NB4 (cell line): ENCODE results near the gene ESR1.

Experiments used
- DNase-seq: peaks from one replicate; pipeline ENCODE4 v3.0.0; 2010; ENCODE audit warnings: low read depth
- H3K4me3 ChIP-seq: one replicate; pipeline ENCODE4 v1.5.1; 2011; ENCODE audit warnings: mild to moderate bottlenecking, low read depth, low read length, moderate library complexity
- CTCF ChIP-seq: IDR thresholded peaks from one replicate; pipeline ENCODE4 v1.5.1; 2012; ENCODE audit warnings: low read depth, low read length
- MAX ChIP-seq: IDR thresholded peaks from 2 replicates; pipeline ENCODE4 v1.6.1; 2011; ENCODE audit warnings: low read depth, low read length
- MYC ChIP-seq: IDR thresholded peaks from 2 replicates; pipeline ENCODE4 v1.6.1; 2011; ENCODE audit warnings: low read depth, low read length
- POLR2A ChIP-seq: IDR thresholded peaks from 2 replicates; pipeline ENCODE4 v1.6.1; 2011; ENCODE audit warnings: mild to moderate bottlenecking; ENCODE audit not compliant: insufficient read length; ENCODE audit errors: extremely low read depth

ESR1 gene

GRCh38 chr6:152166497-152166896 is 359.0 kb downstream of the ESR1 start:
- no peak overlapping the region for H3K4me3 ChIP-seq
- DNase-seq = no peak
- TF ChIP-seq POLR2A = no peak
- TF ChIP-seq MAX = no peak
- TF ChIP-seq MYC = no peak
- no peak for TF ChIP-seq CTCF

DNA sequence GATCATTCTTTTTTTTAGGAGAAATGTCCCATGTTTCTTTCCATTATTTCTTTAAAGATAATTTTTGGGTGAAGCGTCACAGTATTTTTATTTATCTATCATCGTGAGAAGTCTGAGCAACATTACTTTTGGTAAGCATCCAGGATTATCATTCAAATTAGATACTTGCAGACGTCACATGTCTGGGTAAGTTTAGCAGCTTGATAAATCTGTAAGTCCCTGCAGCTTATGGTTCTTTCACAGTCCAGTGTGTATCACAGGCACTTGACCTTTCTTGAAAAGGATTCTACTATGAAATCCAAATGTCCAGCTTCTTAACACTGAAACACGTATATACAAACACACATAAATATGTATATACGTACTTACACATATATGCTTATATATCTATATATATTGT is 359.4 kb downstream of the ESR1 start:
- no peak for DNase-seq
- TF ChIP-seq CTCF (no peak), MYC (no peak), POLR2A (no peak), MAX (no peak)
- H3K4me3 ChIP-seq = no peak overlapping the region

DNA sequence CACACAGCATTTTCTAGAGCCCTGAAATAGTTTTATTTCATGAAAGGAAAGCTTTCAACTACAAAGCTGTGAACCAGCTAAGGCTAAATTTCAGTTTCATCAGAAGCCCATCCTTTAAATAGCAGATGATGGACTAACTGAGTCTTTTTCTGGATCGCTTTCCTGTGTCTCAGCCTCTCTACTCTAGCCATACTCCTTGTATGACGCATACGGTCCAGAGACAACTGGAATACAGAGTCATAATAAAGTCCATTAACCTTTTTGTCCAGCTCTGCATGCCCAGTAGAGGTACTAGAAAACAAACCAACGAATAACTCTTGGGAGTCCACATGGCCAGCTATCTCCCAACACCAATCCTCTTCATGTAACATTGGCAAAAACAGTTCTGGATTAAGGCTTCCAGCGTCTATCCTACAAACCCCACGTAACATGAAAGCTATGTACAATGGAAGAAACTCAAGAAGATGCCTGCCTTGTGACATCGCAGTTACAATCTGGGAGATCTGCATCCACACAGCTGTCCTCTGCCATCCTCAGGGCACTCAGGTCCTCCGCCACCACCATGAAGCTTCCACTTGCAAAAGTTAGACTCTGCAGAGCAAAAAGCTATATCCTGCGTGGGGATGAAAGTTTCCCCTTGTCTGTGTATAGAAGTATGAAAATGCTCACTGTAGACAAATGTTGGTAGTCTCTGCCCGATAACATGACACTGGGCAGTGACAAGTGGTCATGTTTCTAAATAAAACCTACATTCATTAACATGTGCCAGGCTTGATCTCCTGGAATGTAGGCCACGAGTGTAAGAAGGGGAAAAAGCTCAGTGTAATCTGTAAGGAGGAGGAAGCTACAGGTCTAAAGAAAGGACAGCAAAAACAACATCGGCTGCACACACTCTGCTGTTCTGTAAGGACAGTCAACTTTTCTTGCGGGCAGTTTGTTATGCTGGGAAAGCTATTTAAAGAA is 360.4 kb downstream of the ESR1 start:
- TF ChIP-seq MYC (no peak), MAX (no peak), POLR2A (no peak), CTCF (no peak)
- no peak overlapping the region for H3K4me3 ChIP-seq

DNA sequence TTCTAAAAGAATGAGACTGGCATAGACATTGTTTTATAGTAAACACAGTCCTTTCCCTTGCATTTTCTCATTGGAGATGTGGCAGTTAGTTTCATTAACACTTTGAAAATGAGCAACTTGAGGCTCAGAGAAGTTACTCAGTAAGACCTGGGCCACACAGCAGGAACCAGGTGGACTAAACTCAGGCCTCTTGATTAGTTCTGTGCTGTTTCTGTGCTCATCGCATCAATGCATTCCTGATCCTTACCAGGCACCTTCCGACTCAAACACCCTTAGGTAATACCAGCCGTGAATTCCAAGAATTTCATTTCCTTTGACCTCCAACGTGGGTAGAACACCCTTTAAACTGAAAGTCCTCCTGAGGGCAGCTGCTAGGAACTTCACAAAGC is 362.8 kb downstream of the ESR1 start:
- H3K4me3 ChIP-seq = no peak overlapping the region
- no peak for DNase-seq
- TF ChIP-seq CTCF = no peak
- no peak for TF ChIP-seq MAX
- TF ChIP-seq POLR2A = no peak
- TF ChIP-seq MYC = no peak

More for the DNA sequence above, 360.4 kb downstream of the ESR1 start:
- DNase-seq = no peak

- H3K4me3 ChIP-seq = no peak overlapping the region
- TF ChIP-seq MAX (no peak), CTCF (no peak), POLR2A (no peak), MYC (no peak)
- no peak for DNase-seq
These were observed 363.5 kb downstream of the ESR1 start for GRCh38 chr6:152170702-152171667.
